Measurements from ENCODE around the gene PRAMEF10. TPM values are rescaled to one million over a fixed set of nuclear protein-coding genes. Genes with fewer than 3 reads are reported as not detected.
"Not testable (repeated sequence)": the region's sequence is repeated elsewhere in the genome, so short reads cannot be mapped to it uniquely, and the experiment has no call there.

PRAMEF10 gene
- total and polyA plus RNA-seq, 9 of the 15 experiments (the other 6 are each of a cell fraction or from before 2014, with no cell fraction given): not detected

GRCh38 chr1:12851779-12852178 is 46.3 kb downstream of the PRAMEF10 start (continued):
- TF ChIP-seq HOMEZ (CRISPR knock-in tag; IDR thresholded peaks at IDR 0.05) (no peak), NKRF (IDR thresholded peaks at IDR 0.05; ENCODE audit: borderline replicate concordance) (no peak), ZBTB11 (CRISPR knock-in tag; IDR thresholded peaks at IDR 0.05) (no peak)

GRCh38 chr1:12848620-12849019 is 49.5 kb downstream of the PRAMEF10 start, which contains the start of gene HNRNPCL1:
Gene HNRNPCL1 (minus strand): TSS chr1:12848720. CDS start chr1:12848289, 431 bp downstream.
- H3K9me1 ChIP-seq (ENCODE audit: control insufficient read depth, insufficient read depth, low read length); H3K27me3 ChIP-seq (ENCODE audit: control insufficient read depth in 2 of 2, insufficient read depth in 2 of 2, low read length in 2 of 2); FAIRE-seq; CTCF ChIA-PET (ENCODE audit: low intra/inter-chr PET ratio); H3K9me3 ChIP-seq (replicated peaks; ENCODE audit: control insufficient read depth, insufficient read depth, low read depth, low read length); H3K79me2 ChIP-seq (ENCODE audit: control insufficient read depth, insufficient read depth, low read length); DNase-seq (ENCODE audit: extremely low read depth in 1 of 4, low spot score in 3 of 4); ATAC-seq; H3K4me3 ChIP-seq; H3K36me3 ChIP-seq (ENCODE audit: control insufficient read depth, insufficient read depth, low read length); H3K4me2 ChIP-seq (ENCODE audit: insufficient read depth, low read length); H4K20me1 ChIP-seq (replicated peaks; ENCODE audit: control insufficient read depth, insufficient read depth, low read length); BruUV-seq (replicated peaks); H3K4me1 ChIP-seq (replicated peaks in 1 of 2; ENCODE audit: control insufficient read depth in 2 of 2, insufficient read depth in 2 of 2, low read length in 2 of 2); H3K27ac ChIP-seq (ENCODE audit: extremely low read depth, low read depth, low read length); H3K9ac ChIP-seq (ENCODE audit: insufficient read depth in 1 of 2, low read depth in 2 of 2, low read length in 2 of 2); POLR2A ChIA-PET; H2AFZ ChIP-seq (ENCODE audit: low read depth, low read length); intact Hi-C loops (cut with micrococcal nuclease): not testable (repeated sequence)
- WGBS (ENCODE audit: insufficient coverage, low coverage, missing lambda C conversion rate): under 1% methylated on average over 7 of the region's 7 CpGs
- in situ Hi-C loops (cut with MboI): loop anchor here (5.0 kb wide), 1 partner anchor 269 kb away; the partner anchor contains the start of gene HNRNPCL2

Data from K562 (cell line).